GM12875 (cell line): ENCODE measurements around the gene MAML3.

Source experiments
- H3K4me3 ChIP-seq: one replicate; pipeline ENCODE4 v1.5.1; 2011; ENCODE audit warnings: low read depth, low read length, control low read depth
- TF ChIP-seq, protein P1 (sequence below): IDR thresholded peaks from 2 replicates; pipeline ENCODE4 v1.5.1; 2011; ENCODE audit warnings: low read depth, mild to moderate bottlenecking, control low read depth, inconsistent platforms, low read length, moderate library complexity, borderline replicate concordance; ENCODE audit not compliant: insufficient read depth

The MAML3 gene

DNA sequence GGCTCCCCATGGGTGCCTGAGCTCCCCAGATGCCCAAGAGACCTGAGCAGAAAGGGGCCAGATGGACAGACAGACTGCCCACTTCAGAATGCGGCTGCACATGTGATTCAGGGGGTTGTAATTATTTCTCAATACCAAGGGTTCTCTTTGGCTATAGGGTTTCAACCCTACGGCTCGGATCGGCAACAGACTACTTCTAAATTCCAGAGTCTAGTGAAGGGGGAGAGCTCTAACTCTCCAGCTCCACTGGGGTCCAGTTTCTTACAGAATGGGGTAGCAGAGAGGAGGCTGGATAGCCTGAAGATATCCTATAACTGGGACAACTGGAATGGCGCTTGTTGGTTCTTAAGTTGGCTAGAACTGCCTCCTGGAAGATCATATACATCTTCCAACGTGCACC lies 352.1 kb downstream of the MAML3 start:
- TF ChIP-seq, protein P1, sequence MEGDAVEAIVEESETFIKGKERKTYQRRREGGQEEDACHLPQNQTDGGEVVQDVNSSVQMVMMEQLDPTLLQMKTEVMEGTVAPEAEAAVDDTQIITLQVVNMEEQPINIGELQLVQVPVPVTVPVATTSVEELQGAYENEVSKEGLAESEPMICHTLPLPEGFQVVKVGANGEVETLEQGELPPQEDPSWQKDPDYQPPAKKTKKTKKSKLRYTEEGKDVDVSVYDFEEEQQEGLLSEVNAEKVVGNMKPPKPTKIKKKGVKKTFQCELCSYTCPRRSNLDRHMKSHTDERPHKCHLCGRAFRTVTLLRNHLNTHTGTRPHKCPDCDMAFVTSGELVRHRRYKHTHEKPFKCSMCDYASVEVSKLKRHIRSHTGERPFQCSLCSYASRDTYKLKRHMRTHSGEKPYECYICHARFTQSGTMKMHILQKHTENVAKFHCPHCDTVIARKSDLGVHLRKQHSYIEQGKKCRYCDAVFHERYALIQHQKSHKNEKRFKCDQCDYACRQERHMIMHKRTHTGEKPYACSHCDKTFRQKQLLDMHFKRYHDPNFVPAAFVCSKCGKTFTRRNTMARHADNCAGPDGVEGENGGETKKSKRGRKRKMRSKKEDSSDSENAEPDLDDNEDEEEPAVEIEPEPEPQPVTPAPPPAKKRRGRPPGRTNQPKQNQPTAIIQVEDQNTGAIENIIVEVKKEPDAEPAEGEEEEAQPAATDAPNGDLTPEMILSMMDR, result no peak
- no peak overlapping the region for H3K4me3 ChIP-seq

DNA sequence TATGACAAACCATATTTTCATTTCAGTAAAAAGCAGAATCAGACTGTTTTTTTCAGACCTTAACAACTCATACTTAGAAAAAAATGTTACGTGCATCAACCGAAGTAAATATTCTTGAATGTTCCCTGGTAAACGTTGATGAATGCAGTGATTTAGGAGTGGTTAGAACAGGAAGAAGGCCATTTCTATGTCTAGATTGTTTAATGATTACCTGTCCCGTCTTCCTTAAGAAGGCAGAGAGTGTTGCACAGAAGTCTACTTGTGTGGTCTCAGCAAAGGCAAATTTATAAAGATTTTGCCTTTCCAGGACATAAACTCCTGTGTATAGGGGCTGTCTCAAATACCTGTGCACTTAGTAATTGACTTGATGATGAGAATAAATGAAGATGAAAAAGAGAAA lies 353.9 kb downstream of the MAML3 start:
- TF ChIP-seq, protein P1, result no peak
- no peak overlapping the region for H3K4me3 ChIP-seq

DNA sequence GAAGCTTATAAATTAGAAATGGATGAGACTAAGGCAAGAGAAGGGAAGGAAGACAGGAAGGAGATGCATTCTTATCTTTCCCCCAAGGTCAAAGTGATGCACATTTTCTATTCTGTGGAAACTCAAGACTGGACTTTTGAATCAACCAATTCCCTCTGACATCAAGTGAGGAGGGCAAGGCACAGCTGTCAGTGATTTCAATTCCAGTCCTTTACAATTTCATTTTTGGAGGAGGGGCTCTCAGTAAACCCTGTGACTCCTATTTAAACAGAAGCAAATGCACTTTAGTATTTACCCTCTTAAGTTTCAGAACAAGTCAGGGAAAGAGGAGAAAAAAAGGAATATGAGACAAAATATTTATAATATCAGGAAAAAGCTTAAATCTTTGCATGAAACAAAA lies 354.4 kb downstream of the MAML3 start:
- TF ChIP-seq, protein P1, result no peak
- no peak overlapping the region for H3K4me3 ChIP-seq

DNA sequence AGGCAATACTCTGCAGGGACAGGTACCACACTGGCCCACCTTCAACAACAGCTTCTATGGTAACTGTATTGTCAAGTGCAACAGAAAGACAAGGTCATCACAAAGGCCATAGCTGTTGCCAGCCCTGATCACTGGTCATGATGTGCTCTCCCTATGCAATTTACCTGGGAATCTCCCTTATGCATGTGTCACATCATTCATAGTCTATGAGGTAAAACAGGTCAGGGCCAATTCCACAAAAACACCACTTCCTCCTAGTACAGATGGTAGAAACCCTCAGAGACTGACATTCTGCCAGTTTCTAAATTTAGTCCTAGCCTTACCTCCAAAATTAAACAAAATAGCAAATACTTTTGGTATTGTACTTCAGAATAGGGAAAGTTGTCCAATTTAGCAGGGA lies 355.5 kb downstream of the MAML3 start:
- H3K4me3 ChIP-seq, result no peak overlapping the region
- TF ChIP-seq, protein P1, result no peak

DNA sequence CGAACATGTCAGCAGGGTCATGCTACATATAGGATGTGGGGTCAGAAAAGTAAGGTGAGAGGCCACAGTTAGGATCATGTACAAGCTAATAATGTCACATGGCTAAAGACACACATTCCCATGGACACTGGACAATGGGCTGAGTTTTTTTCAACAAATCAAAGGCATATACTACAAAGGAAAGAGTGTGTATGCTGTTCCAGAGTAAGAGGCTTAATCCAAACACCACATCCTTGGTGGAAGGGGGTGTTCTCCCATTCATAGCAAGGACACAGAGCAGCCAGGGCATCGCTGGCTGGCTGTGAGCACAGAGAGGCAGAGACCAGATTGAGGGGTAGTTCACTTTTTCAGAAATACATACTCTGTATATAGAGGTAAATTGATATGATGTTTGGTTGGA lies 356.7 kb downstream of the MAML3 start:
- TF ChIP-seq, protein P1, result no peak

DNA sequence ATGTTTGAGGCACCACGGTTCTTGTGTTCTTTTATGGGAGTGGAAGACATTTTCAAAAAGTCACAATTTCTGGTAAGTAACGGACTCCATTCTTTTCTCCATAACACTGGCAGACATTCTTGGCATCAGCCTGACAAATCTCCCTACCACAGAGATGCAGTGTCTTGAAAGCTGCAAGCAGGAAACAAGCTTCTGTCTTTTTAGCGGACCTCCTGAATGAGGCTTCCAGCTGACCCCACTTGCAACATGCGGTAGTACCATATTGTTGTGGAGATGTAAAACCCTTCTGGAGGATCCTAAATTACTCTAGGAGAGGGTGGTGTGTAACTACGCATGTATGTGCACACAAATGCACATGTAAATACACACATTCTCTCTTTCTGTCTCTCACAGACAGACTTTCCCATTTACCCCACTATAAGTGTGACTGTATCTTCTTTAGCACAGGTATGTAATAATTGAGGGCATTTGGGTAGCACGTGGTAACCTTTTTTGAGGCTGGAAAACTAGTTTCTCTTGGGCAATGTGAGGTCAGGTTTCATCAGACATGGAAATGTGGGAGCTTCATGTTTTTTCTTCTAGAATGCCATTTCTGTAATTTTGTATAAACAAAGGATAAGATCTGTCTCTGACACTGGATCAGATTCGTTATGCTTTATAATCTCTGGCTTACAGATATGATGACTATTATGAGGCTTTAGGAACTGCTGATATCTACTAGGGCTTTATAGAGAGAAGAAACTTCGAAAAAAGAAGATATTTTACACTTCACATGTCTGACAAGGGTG lies 358.3 kb downstream of the MAML3 start:
- no peak overlapping the region for H3K4me3 ChIP-seq
- TF ChIP-seq, protein P1, result no peak

More for the DNA sequence above, 356.7 kb downstream of the MAML3 start:
- H3K4me3 ChIP-seq, result no peak overlapping the region
